ENCODE measurements around the gene C2CD4C.

GRCh38 chr19:409516-410242, 732 bp upstream of the C2CD4C start:
- TF ChIP-seq EP300 (IDR thresholded peaks at IDR 0.05) (no peak), CTCF (IDR thresholded peaks at IDR 0.05) (no peak)

Data from tibial nerve (tissue), 4 donors.